A549 (cell line): ENCODE measurements around the gene AIMP2. TPM values are rescaled to one million over a fixed set of nuclear protein-coding genes. Genes with fewer than 3 reads are reported as not detected.

Experiments used
- ATAC-seq, 2 experiments: fragments of 200-7000 bp in 1 of 2; fragments of >200 bp in 1 of 2; cut with Nextera tagmentation in 1 of 2; cut with Tn5 transposase in 1 of 2; 3 replicates each; pipeline versions ENCODE4 v1.8.0 to v1.9.1; 2018 to 2020; ENCODE audit warnings: mild to moderate bottlenecking in 1 of 2, moderate library complexity in 1 of 2
- CTCF ChIA-PET: fragments of 300-600 bp; sonication (Branson Sonifier 250); formaldehyde crosslinking; extraction: SDS; loops from one replicate; lab custom pipeline; 2021; ENCODE audit warnings: antibody characterized with exemption, inconsistent platforms; lab: Yijun Ruan, JAX
- POLR2A ChIA-PET: fragments of 350-600 bp; formaldehyde crosslinking; extraction: SDS; loops from one replicate; lab custom pipeline; 2021; ENCODE audit warnings: antibody characterized with exemption, inconsistent platforms; lab: Yijun Ruan, JAX
- DNase-seq, 2 experiments: peaks; one replicate each; pipeline versions ENCODE4 v3.0.0 to v3.0.0-alpha.2; 2011 to 2016; ENCODE audit warnings: low read depth in 1 of 2, low spot score in 1 of 2
- FAIRE-seq: peaks from 2 replicates; lab custom pipeline; 2011; peaks lifted over from hg19 to GRCh38; lab: Jason Lieb, UNC
- H3K27ac ChIP-seq, 2 experiments: fragments of >200 bp; sonication (Bioruptor Twin); formaldehyde crosslinking; 3 replicates each; pipeline ENCODE4 v1.5.1; 2016 to 2017
- H3K4me1 ChIP-seq: fragments of >200 bp; sonication (Bioruptor Twin); formaldehyde crosslinking; 3 replicates; pipeline ENCODE4 v1.6.1; 2016
- H3K4me2 ChIP-seq: fragments of >200 bp; sonication (Bioruptor Twin); formaldehyde crosslinking; 3 replicates; pipeline ENCODE4 v1.6.1; 2016
- H3K4me3 ChIP-seq: fragments of >200 bp; sonication (Bioruptor Twin); formaldehyde crosslinking; 3 replicates; pipeline ENCODE4 v1.5.1; 2016
- H3K9me3 ChIP-seq: fragments of >200 bp; sonication (Bioruptor Twin); formaldehyde crosslinking; 3 replicates; pipeline ENCODE4 v1.6.1; 2016
- CBX2 ChIP-seq: fragments of 200-600 bp; sonication (generic); IDR thresholded peaks from 2 replicates; pipeline ENCODE4 v1.6.1; 2016; ENCODE audit warnings: low read depth, mild to moderate bottlenecking, borderline replicate concordance
- CEBPB ChIP-seq, 2 experiments: fragments of >200 bp in 1 of 2; sonication (Bioruptor Twin) in 1 of 2; formaldehyde crosslinking in 1 of 2; IDR thresholded peaks; 2 replicates each; pipeline ENCODE4 v1.6.1; 2012 to 2016
- CTCF ChIP-seq: fragments of >200 bp; sonication (Bioruptor Twin); formaldehyde crosslinking; IDR thresholded peaks from 3 replicates; pipeline ENCODE4 v1.5.1; 2016
- ELK1 ChIP-seq: fragments of 150-350 bp; IDR thresholded peaks from 2 replicates; pipeline ENCODE4 v1.6.1; 2014; ENCODE audit warnings: low read depth, mild to moderate bottlenecking, low read length
- ESRRA ChIP-seq: fragments of 150-350 bp; IDR thresholded peaks from 2 replicates; pipeline ENCODE4 v1.6.1; 2014; ENCODE audit warnings: mild to moderate bottlenecking, low read length, borderline replicate concordance
- HOXA7 ChIP-seq: fragments of 250-450 bp; sonication (Bioruptor Pico); IDR thresholded peaks from 2 replicates; pipeline ENCODE4 v1.5.0; 2020; ENCODE audit warnings: mild to moderate bottlenecking, moderate library complexity
- HOXB13 ChIP-seq: fragments of 250-450 bp; sonication (Bioruptor Pico); IDR thresholded peaks from 2 replicates; pipeline ENCODE4 v1.5.0; 2020; ENCODE audit warnings: low read depth, mild to moderate bottlenecking, moderate library complexity
- HOXB5 ChIP-seq: fragments of 250-450 bp; sonication (Bioruptor Pico); IDR thresholded peaks from 2 replicates; pipeline ENCODE4 v1.5.0; 2020; ENCODE audit warnings: mild to moderate bottlenecking, moderate library complexity
- JUNB ChIP-seq: fragments of >200 bp; sonication (Bioruptor Twin); formaldehyde crosslinking; IDR thresholded peaks from 2 replicates; pipeline ENCODE4 v1.6.1; 2016
- KDM1A ChIP-seq: fragments of 200-600 bp; sonication (generic); IDR thresholded peaks from 2 replicates; pipeline ENCODE4 v1.6.1; 2016; ENCODE audit warnings: low read depth, mild to moderate bottlenecking
- MAFK ChIP-seq: fragments of 450-650 bp; IDR thresholded peaks from 2 replicates; pipeline ENCODE4 v1.6.1; 2014; ENCODE audit not compliant: partially characterized antibody
- MAZ ChIP-seq: fragments of 150-350 bp; IDR thresholded peaks from 2 replicates; pipeline ENCODE4 v1.6.1; 2014; ENCODE audit warnings: antibody characterized with exemption, low read depth, low read length, borderline replicate concordance
- NPAS2 ChIP-seq: fragments of 250-450 bp; sonication (Bioruptor Pico); IDR thresholded peaks from 2 replicates; pipeline ENCODE4 v1.8.0; 2022; ENCODE audit warnings: mild to moderate bottlenecking, moderate library complexity, borderline replicate concordance
- NR3C1 ChIP-seq: fragments of >200 bp; sonication (Bioruptor Twin); formaldehyde crosslinking; IDR thresholded peaks from 3 replicates; pipeline ENCODE4 v1.6.1; 2017
- POLR2AphosphoS2 ChIP-seq: conservative IDR thresholded peaks from 2 replicates; pipeline ENCODE4 v1.6.1; 2012; ENCODE audit warnings: low read length, improper control_type of control experiment, inconsistent platforms
- RAD21 ChIP-seq, 2 experiments: fragments of >200 bp in 1 of 2; sonication (Bioruptor Twin) in 1 of 2; formaldehyde crosslinking in 1 of 2; IDR thresholded peaks in 1 of 2; conservative IDR thresholded peaks in 1 of 2; 2 replicates in 1 of 2; 3 replicates in 1 of 2; pipeline ENCODE4 v1.6.1; 2012 to 2018; ENCODE audit warnings: inconsistent platforms in 1 of 2
- RCOR1 ChIP-seq: fragments of 150-350 bp; IDR thresholded peaks from 2 replicates; pipeline ENCODE4 v1.6.1; 2014; ENCODE audit warnings: antibody characterized with exemption, low read length, low read depth
- REST ChIP-seq: fragments of 200-600 bp; sonication (generic); IDR thresholded peaks from 2 replicates; pipeline ENCODE4 v1.6.1; 2016; ENCODE audit warnings: antibody characterized with exemption, mild to moderate bottlenecking, moderate library complexity
- RFX5 ChIP-seq: fragments of 450-650 bp; IDR thresholded peaks from 2 replicates; pipeline ENCODE4 v1.7.1; 2014; ENCODE audit warnings: antibody characterized with exemption, mild to moderate bottlenecking, moderate library complexity
- TFCP2L1 ChIP-seq: fragments of 250-450 bp; sonication (Bioruptor Pico); IDR thresholded peaks from 2 replicates; pipeline ENCODE4 v1.5.0; 2021; ENCODE audit warnings: mild to moderate bottlenecking
- ZC3H11A ChIP-seq: fragments of 450-650 bp; IDR thresholded peaks from 2 replicates; pipeline ENCODE4 v1.6.1; 2014; ENCODE audit warnings: antibody characterized with exemption, mild to moderate bottlenecking
- ZFP36 ChIP-seq: fragments of 450-650 bp; IDR thresholded peaks from 2 replicates; pipeline ENCODE4 v1.6.1; 2014; ENCODE audit warnings: borderline replicate concordance; ENCODE audit not compliant: partially characterized antibody
- WGBS: methylation state at CpG from one replicate; pipeline ENCODE4 v1.1.6; 2017; ENCODE audit errors: missing lambda C conversion rate; 5-methylcytosine and 5-hydroxymethylcytosine counted together
- polyA plus RNA-seq, 4 experiments: library from polyadenylated mRNA; depleted of rRNA in 3 of 4; stranded (reverse); fragments of >200 nt; fragmentation: RNase III in 1 of 4; extraction: RNeasy Plus Mini Kit Qiagen cat#74134 plus additional on column Dnase treatment in 1 of 4; gene quantifications; 2 replicates in 3 of 4; 3 replicates in 1 of 4; pipeline ENCODE4 v1.2.3, GENCODE V29; 2011 to 2017
- TF ChIP-seq, protein P1 (sequence below): IDR thresholded peaks from 2 replicates; pipeline ENCODE4 v1.6.1; 2012; ENCODE audit warnings: low read depth, borderline replicate concordance

Gene AIMP2
- polyA plus RNA-seq, 2 of the 4 experiments (the other 2 are of a cell fraction): 82.0 to 128 TPM

- Histone ChIP-seq H3K4me2 (no peak overlapping the region), H3K4me3 (no peak overlapping the region), H3K4me1 (no peaks in the 10 kb centered on the region), H3K9me3 (no peaks in the 10 kb centered on the region), H3K27ac (no peak overlapping the region)
- 88% methylated on average over 5 of the region's 5 CpGs for WGBS
- POLR2A ChIA-PET: no interaction called here
- DNase-seq (no peak), FAIRE-seq (no peak), ATAC-seq (no peak)
- TF ChIP-seq CBX2 (no peak), CEBPB (IDR thresholded peaks at IDR 0.05) (no peak), MAFK (no peak), CTCF (no peak), HOXB13 (no peak), NPAS2 (CRISPR knock-in tag) (no peak), MAZ (no peak), ELK1 (no peak), HOXB5 (no peak), TFCP2L1 (CRISPR knock-in tag) (no peak), POLR2AphosphoS2 (no peak), KDM1A (no peak), NR3C1 (no peak), ESRRA (no peak), ZFP36 (no peak), REST (no peak), HOXA7 (no peak), JUNB (no peak)
- CTCF ChIA-PET: no interaction called here
Measured at GRCh38 chr7:6028563-6028962, 19.5 kb downstream of the AIMP2 start.

- ATAC-seq (no peak), DNase-seq (no peak), FAIRE-seq (no peak)
- Histone ChIP-seq H3K4me3 (no peak within 1 kb of the TSS), H3K4me2 (no peak within 1 kb of the TSS), H3K4me1 (no peaks in the 10 kb centered on the region), H3K9me3 (no peaks in the 10 kb centered on the region), H3K27ac (no peak within 1 kb of the TSS)
- 89% methylated on average over 2 of the region's 2 CpGs for WGBS
- CTCF ChIA-PET: interaction anchor here (0.6 to 1.2 kb wide), 3 partner anchors 11 to 146 kb away, joined by 3 to 4 read pairs (median 3); no protein-coding TSS in a partner anchor
- TF ChIP-seq NR3C1 (no peak), MAFK (peak; percentile 84)
- POLR2A ChIA-PET: no interaction called here
Measured at GRCh38 chr7:6030988-6031387, 21.9 kb downstream of the AIMP2 start, which contains the start of gene ANKRD61. Gene ANKRD61 (plus strand): TSS chr7:6031376. CDS start chr7:6031376, 0 bp downstream.

DNA sequence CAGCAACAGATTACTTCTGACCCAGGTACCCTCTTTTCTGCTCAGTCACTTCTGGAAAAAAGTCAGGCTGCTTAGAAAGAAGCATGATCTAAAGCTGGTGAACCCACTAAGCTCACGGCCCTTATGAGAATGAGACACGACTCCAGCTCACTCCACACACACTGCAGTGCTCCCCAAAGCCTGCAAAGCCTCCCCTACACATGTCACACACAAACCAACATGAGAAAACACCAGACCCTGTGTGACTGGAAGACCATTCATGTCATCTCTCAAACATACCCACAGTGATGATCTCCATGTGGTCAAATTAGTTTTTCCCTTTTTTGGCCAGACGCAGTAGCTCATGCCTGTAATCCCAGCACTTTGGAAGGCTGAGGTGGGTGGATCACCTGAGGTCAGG is 22.5 kb downstream of the AIMP2 start:
- ChIA-PET POLR2A (no interaction called here), CTCF (interaction anchor here (1.2 to 1.7 kb wide), 3 partner anchors 9 to 11 kb away, joined by 3 to 4 read pairs (median 3); no protein-coding TSS in a partner anchor)
- H3K4me2 ChIP-seq: no peak overlapping the region
- no peak overlapping the region for H3K27ac ChIP-seq
- no peaks in the 10 kb centered on the region for H3K9me3 ChIP-seq
- no peak overlapping the region for H3K4me3 ChIP-seq
- no peak for ATAC-seq
- no peaks in the 10 kb centered on the region for H3K4me1 ChIP-seq
- WGBS: 91% methylated on average over 3 of the region's 3 CpGs
- no peak for DNase-seq
- no peak for FAIRE-seq
- TF ChIP-seq ESRRA: no peak
- TF ChIP-seq KDM1A: no peak
- no peak for TF ChIP-seq RCOR1
- TF ChIP-seq REST: no peak
- no peak for TF ChIP-seq RFX5
- TF ChIP-seq ZC3H11A: no peak
- TF ChIP-seq, protein P1, sequence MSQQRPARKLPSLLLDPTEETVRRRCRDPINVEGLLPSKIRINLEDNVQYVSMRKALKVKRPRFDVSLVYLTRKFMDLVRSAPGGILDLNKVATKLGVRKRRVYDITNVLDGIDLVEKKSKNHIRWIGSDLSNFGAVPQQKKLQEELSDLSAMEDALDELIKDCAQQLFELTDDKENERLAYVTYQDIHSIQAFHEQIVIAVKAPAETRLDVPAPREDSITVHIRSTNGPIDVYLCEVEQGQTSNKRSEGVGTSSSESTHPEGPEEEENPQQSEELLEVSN: no peak
- no peak for TF ChIP-seq RAD21 (conservative IDR thresholded peaks at IDR 0.05 in 1 of 2, IDR thresholded peaks at IDR 0.05 in 1 of 2)
- no peak for TF ChIP-seq HOXB13
